Brain microvascular endothelial cell (primary cell): ENCODE measurements around the gene CLEC2L.

Experiments
- DNase-seq: peaks from one replicate; pipeline ENCODE4 v3.0.0-alpha.2; 2020
- H3K27ac ChIP-seq: fragments of 250-450 bp; sonication (Bioruptor Pico); 2 replicates; pipeline ENCODE4 v1.5.1; 2020; ENCODE audit warnings: mild to moderate bottlenecking, moderate library complexity
- H3K27me3 ChIP-seq: fragments of 250-450 bp; sonication (Bioruptor Pico); replicated peaks from 2 replicates; pipeline ENCODE4 v1.5.1; 2020; ENCODE audit warnings: mild to moderate bottlenecking
- H3K36me3 ChIP-seq: fragments of 250-450 bp; sonication (Bioruptor Pico); replicated peaks from 2 replicates; pipeline ENCODE4 v1.5.1; 2020; ENCODE audit warnings: mild to moderate bottlenecking
- H3K4me3 ChIP-seq: 2 replicates; pipeline ENCODE4 v1.5.1; 2011; ENCODE audit warnings: low read depth, mild to moderate bottlenecking, control low read depth, low read length, moderate library complexity
- in situ Hi-C: cut with HindIII; loops from 2 replicates; pipeline ENCODE4 v1.10.0; 2017; ENCODE audit warnings: low sequenced_read_pairs, low pct_ligation_motif_present
- TF ChIP-seq, protein P1 (sequence below): IDR thresholded peaks from 2 replicates; pipeline ENCODE4 v1.5.1; 2011; ENCODE audit warnings: low read depth, mild to moderate bottlenecking, moderate library complexity, low read length, control low read depth, inconsistent platforms; ENCODE audit errors: missing control alignments

CLEC2L gene

DNA sequence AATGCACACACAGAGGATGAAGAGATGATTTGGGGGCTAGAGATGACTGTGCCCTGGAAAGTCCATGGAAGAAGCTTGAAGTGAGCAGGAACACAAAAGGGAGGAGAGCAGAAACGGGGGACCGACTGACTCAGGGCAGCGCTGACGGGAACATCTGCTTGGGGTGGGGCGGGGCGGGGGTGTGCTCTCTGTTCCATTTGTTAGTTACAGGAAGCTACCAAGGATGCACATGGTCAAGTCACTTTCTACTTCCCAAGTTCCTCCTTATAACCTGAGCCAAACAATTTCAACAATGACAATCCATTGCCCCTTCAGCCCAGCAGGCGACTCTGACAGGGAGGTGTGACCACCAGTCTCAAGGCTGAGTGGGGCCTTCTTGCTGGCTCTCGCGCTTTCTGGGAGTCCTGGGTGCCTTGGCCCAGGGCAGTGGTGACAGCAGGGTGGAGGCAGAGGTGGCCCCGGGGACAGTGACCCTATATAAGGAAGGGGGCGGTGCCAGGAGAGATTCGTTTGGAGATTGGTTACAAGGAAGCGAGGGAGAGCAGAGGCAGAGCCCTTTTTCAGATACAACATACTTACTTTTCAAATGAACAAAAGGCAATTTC, 39.6 kb downstream of the CLEC2L start:
- TF ChIP-seq, protein P1, sequence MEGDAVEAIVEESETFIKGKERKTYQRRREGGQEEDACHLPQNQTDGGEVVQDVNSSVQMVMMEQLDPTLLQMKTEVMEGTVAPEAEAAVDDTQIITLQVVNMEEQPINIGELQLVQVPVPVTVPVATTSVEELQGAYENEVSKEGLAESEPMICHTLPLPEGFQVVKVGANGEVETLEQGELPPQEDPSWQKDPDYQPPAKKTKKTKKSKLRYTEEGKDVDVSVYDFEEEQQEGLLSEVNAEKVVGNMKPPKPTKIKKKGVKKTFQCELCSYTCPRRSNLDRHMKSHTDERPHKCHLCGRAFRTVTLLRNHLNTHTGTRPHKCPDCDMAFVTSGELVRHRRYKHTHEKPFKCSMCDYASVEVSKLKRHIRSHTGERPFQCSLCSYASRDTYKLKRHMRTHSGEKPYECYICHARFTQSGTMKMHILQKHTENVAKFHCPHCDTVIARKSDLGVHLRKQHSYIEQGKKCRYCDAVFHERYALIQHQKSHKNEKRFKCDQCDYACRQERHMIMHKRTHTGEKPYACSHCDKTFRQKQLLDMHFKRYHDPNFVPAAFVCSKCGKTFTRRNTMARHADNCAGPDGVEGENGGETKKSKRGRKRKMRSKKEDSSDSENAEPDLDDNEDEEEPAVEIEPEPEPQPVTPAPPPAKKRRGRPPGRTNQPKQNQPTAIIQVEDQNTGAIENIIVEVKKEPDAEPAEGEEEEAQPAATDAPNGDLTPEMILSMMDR: no peak
- no peak overlapping the region for H3K4me3 ChIP-seq
- no peaks in the 10 kb centered on the region for H3K36me3 ChIP-seq
- no peak overlapping the region for H3K27ac ChIP-seq
- no peaks in the 10 kb centered on the region for H3K27me3 ChIP-seq
- in situ Hi-C loops: no loop called here
- no peak for DNase-seq

GRCh38 chr7:139563856-139564255, 40.4 kb downstream of the CLEC2L start:
- no peak for DNase-seq
- Histone ChIP-seq H3K36me3 (peaks cover 4% of the 10 kb centered on the region), H3K4me3 (no peak overlapping the region), H3K27me3 (no peaks in the 10 kb centered on the region), H3K27ac (no peak overlapping the region)
- TF ChIP-seq, protein P1: no peak
- in situ Hi-C loops: no loop called here

DNA sequence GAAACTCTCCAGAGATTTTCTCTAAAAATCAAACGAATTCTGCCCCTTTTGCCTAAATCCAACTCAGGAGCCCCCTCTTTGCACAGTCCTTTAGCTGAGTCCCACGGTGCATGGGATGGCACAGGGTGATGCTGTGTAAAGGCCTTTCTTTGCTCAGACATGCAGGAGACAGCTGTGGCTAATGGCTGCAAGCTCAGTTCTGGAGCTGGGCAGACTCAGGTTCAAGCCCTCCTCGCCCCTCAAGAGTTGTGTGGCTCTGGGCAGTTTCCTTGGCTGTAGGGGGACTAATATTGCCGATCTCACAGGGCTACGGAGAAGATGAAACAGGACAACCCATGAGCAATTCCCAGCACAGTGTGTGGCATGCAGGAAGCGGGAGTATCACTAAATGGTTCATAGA, 42.6 kb downstream of the CLEC2L start:
- DNase-seq: no peak
- H3K27ac ChIP-seq: no peak overlapping the region
- in situ Hi-C loops: no loop called here

GRCh38 chr7:139566736-139567646, 43.5 kb downstream of the CLEC2L start:
- Histone ChIP-seq H3K36me3 (peaks cover 20% of the 10 kb centered on the region), H3K27me3 (no peaks in the 10 kb centered on the region), H3K27ac (no peak overlapping the region), H3K4me3 (no peak overlapping the region)
- in situ Hi-C loops: no loop called here
- no peak for DNase-seq
- TF ChIP-seq, protein P1: no peak

More for the DNA sequence above, 42.6 kb downstream of the CLEC2L start:
- TF ChIP-seq, protein P1: no peak
- Histone ChIP-seq H3K4me3 (no peak overlapping the region), H3K36me3 (peaks cover 14% of the 10 kb centered on the region), H3K27me3 (no peaks in the 10 kb centered on the region)

DNA sequence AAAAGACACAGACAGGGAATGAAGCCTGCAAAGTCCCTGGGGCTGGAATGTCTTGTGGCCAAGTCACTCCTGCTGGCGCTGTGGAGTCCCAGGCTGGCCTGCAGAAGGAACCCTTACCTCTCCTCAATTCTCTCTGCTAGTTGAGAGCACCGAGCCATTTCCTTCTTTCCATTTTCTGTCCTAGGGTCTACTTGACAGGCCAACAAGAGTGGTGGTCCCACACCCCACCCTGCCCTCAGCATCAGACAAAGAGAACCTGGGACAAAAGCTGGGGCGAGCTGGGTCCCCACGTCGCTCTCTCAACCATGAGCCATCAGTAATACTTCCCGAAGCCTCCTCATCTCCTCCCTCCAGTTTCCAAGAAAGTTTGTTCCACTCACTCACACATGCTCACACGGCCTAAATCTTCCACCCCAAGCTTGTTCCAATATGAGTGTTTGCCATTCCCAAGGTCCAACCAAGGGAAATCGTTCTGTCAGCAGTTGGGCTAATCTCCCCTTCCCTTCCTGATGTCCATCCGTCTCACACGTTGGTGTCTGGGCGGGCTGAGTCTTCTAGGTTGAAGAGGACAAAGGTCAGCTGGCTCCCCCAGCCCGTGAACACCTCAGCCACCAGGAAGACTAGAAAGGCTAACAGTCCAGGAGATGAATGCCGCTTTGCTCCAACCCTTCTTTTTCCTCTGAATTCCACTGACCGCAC, 44.3 kb downstream of the CLEC2L start:
- TF ChIP-seq, protein P1: no peak
- H3K4me3 ChIP-seq: no peak overlapping the region
- DNase-seq: no peak
- in situ Hi-C loops: no loop called here
- H3K27ac ChIP-seq: no peak overlapping the region
- H3K36me3 ChIP-seq: peaks cover 20% of the 10 kb centered on the region
- no peaks in the 10 kb centered on the region for H3K27me3 ChIP-seq
